ENCODE data around the gene HOXB6.
A peak's percentile ranks its signal among the peaks of the same experiment; 100 is the strongest.

The HOXB6 gene

GRCh38 chr17:48593840-48594537, 10.8 kb downstream of the HOXB6 start:
- DNase-seq = peak; percentile 52 to 79 (median 72)

DNA sequence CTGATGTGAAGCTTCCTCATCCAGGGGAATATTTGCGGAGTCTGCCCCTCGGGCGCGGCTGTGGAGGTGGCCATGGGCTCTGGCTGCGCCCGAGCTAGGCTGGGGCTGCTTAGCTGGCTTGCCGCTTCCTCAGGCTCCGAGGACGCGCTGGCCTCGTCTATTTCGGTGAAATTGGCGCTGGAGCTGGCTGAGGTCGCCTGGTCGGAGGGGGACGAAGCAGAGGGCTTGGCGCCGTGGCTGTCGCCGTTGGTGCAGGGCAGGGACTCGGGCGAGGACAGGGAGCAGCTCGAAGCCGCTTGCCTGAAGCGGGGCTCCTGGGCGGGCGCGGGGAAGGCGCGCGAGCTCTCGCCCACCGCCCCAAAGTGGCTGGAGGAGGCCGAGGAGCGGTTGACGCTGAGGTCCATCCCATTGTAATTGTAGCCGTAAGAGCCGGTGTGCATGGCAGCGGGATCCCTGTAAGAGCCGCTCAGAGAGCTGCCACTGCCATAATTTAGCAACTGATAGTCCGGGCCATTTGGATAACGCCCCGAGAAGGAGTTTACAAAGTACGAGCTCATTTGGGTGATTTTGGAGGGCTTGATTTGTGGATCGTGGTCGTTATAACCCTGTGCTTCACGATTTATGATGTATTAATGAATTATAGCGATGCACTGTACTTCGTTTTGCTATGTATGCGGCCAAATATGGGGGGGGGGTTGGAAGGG, 11.5 kb downstream of the HOXB6 start, which contains the start of gene HOXB5:
Gene HOXB5 (minus strand): TSS at position 654 of the 704 bp plus-strand sequence. CDS start 97 bp downstream, at position 557.
- peak in 2 of 6 experiments; percentile 20 to 28 for DNase-seq

DNA sequence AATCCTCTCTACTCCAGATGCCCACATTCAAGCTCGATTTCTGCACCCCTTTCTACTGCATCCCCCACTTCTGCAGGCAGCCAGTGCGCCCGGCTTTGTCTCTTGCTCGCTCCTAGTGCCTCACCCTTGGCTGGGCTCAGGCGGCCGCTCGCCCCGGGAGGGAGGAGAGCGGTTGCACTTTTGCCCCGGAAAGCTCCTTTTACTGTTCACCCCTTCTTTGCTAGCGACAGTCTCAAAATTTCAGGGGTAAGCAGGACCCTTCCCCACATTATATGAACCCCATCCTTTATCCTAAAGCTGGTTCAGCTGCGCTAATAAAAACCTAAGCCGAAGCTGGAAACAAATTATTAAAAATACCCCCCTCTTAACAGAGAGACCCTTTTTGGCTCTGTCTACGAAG, 12.2 kb downstream of the HOXB6 start:
- DNase-seq = peak in 2 of 6 experiments; percentile 21 to 33

- no peak for DNase-seq
Observed at GRCh38 chr17:48592057-48592514, 12.7 kb downstream of the HOXB6 start.

GRCh38 chr17:48591255-48592056, 13.3 kb downstream of the HOXB6 start:
- DNase-seq = no peak

DNA sequence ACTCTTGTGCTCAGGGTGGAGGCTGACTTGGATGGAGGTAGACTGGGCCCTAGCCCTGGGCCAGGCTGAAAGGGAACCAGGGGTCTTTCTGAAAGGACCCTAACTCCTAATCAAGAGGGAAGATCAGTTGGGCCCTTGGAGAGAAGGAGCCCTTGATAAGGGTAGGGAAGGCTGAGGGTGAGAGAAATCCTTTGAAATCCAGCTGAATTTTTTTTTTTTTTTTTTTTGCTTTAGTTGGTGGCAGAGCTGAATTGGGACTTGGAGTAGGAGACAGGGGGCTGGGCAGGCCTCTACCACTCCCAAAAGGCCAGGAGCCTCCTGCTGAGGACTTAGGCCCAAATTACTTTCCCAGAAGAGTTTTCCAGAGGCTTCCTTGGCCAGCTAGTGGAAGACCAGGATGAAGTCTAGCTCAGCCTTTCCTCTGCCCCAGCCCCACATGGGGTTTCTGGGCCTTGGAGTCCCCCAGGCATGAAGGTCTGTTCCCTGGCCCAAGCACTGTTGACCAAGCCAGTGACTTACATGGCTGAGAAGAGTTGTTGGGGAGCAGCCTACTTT, 14.1 kb downstream of the HOXB6 start:
- no peak for DNase-seq

DNA sequence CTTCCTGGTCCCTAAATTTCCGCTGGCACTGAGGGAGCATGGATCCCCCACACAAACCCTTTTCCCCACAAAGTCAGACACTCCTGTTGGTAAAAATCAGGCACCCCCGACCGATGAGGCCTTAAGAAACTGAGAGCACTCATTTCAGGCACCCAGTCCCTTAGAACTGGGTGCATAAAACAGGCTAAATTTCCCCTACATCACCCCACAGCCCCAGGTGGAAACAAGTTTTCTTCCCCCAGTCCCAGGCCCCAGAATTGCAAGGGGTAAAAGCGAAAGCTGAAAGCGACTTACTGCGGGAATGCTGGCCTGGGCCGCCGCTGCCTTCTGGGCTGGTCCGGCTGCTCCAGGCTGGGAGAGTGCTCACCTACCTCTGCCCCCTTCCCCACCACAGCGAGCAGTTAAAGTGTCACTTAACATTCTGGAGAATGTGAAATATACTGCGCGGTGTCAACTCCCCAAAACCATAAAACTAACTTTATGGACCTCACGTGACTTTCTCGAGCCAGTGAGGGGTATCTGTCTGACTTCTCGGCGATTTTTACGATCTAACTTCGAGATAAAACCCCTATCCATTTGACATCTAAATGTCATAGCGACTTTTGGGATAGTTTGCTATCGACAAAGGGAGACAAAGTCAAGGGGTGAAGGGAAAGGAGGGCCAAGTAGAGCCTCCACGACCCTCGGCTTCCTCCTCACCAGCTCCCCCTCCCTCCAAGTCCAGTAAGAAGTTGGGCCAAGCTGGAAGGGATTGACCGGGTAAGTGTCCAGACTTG, 14.8 kb downstream of the HOXB6 start, which contains the start of gene HOXB3:
Gene HOXB3 (minus strand): TSS at position 411 of the 776 bp plus-strand sequence. CDS start 37,767 bp downstream, outside the sequence.
- DNase-seq = no peak

- DNase-seq = no peak
Observed at GRCh38 chr17:48589060-48589830, 15.5 kb downstream of the HOXB6 start.

DNA sequence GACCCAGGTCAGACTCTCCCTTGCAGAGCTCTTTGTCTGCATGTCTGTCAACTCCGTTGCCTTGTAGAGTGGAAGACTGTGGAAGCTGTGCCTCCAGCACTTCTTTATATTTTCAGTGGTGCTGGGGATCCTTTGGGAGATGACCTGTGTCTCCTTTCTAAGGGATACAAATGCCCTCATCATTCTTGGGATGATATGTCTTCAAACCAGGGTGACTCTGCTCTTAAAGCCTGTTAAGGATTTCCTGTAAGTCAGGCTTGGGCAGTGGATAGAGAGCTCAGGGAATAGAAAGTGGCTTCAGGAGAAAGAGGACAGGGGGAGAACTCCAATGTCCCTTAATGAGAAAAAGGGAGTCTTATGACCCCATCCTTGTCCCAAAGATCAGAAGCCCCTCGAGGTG, 16.3 kb downstream of the HOXB6 start:
- DNase-seq = no peak

GRCh38 chr17:48588074-48588415, 16.7 kb downstream of the HOXB6 start:
- no peak for DNase-seq

DNA sequence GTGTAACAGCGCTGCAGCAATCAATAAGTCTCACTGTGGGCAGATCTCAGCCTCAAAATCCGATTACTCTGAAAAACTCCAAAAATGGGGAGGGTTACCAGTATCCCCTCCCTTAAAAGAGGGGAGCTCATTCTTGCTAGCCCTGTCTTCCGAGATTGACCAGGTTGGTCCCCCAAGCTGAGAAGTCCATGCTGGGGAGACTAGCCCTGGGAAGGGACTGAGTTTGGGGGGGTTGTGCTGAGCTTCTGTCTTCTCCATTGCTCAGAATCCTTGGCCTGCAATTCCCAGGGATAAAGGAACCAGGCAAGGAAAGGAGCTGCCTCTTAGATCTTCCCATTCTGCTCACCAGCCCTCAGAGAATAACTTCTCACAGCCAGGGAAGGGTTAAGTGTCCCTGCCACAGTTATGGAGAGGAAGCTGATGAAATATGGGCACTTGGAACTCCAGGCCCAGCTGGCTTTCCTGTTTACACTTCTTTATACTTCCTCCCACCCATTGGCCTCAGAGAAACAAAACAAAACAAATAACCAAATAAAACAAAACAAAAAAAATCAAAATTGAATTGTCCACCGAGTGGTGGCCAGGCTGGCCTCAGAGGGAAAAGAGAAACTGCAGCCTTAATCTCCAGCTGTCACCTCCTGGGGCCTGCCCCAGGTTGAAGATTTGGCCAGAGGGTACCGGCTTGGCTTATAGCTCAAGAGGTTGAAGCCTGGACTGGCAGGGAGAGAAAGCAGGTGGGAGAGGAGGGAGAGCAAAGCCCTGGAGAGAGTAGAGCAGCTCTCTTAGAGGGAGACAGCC, 17.3 kb downstream of the HOXB6 start:
- DNase-seq = no peak

- DNase-seq = peak in 2 of 6 experiments; percentile 24 to 30
Observed at GRCh38 chr17:48586355-48587258, 18.2 kb downstream of the HOXB6 start.

DNA sequence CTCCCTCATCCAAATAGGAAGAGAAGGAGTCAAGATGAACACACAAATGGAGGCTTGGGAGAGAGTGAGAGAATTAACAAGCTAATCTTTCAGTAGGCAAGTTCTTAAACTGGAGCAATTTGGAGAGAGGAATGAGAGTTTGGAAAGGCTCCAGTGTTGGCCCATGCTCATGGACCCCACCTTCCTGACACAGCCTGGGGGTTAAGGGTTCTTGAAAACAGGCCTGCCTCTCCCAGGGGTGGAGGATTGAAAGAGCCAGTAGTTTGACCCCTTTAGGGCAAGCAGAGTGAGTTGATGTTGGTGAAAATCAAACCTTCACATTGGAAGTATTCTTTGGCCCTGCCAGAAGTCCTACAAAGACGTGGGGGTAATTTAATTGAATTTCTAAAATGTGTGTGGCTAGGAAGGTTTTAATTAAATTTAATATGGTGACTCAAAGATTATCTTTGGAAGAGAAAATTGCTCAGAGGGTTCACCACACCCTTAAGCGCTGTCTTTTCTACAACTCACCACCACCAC, 20.5 kb downstream of the HOXB6 start:
- DNase-seq = no peak

DNA sequence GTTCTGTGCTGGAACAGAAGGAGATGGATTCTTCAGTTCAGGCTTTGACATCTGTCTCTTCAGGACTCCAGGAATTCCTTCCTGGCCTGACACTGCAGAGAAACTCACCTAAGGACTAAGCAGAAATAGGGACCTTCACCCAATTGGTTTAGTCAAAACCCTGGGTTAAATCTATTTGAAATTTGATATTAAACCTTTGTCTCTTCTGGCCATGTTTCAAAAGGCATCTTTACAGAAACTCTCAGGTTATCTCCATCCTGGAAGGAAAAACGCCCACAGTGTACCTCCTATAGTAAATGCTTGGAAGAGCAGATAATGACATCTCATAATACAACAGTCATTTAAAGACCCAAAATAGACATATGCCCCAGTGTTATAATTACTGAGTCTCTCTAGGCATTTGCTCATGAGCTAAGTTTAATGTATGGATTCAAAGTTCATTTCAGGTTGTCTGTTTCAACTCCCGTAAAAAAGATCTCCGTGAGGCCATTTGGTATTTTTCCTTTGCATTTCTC, 21.0 kb downstream of the HOXB6 start:
- no peak for DNase-seq

- no peak for DNase-seq
Observed at GRCh38 chr17:48582750-48583069, 22.1 kb downstream of the HOXB6 start.

GRCh38 chr17:48579760-48580554, 24.8 kb downstream of the HOXB6 start:
- DNase-seq = no peak

DNA sequence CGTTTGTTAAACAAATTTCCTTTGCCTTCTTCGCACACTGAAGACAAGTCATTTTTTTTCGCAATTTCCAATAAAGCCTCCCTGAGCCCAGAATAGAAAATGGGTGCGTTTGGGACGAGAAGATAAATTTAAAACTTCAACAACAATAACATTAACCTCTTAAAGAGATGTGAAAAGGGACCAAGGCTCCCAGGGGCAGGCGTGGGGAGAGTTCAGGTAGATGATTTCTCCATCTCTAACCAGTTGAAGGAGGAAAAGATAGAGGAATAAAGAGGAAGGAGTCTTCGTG, 25.4 kb downstream of the HOXB6 start:
- DNase-seq = no peak

Data from stimulated activated naive CD4-positive, alpha-beta T cell (primary cell).